Heart right ventricle (tissue), 16 donors: ENCODE measurements around the gene CDH23. TPM values are rescaled to one million over a fixed set of nuclear protein-coding genes. Genes with fewer than 3 reads are reported as not detected.

ENCODE experiments used
- ATAC-seq, 8 donors: fragments of 200-7000 bp; cut with Tn5 transposase; one replicate each; pipeline ENCODE4 v1.9.1; 2020; ENCODE audit warnings: mild to moderate bottlenecking in 8 of 8, moderate library complexity in 8 of 8, moderate number of reproducible peaks in 1 of 8
- DNase-seq, 2 donors: peaks; one replicate each; pipeline ENCODE4 v3.0.0-alpha.2; 2020
- H3K27ac ChIP-seq, 10 donors: fragments of 200-600 bp; sonication (generic) in 2 of 10; one replicate each; pipeline versions ENCODE4 v1.5.0 to v1.8.0; 2020 to 2022; ENCODE audit warnings: mild to moderate bottlenecking in 3 of 10
- H3K27me3 ChIP-seq, 7 donors: fragments of 200-600 bp; one replicate each; pipeline ENCODE4 v1.8.0; 2021 to 2022; ENCODE audit warnings: mild to moderate bottlenecking in 2 of 7
- H3K36me3 ChIP-seq, 9 donors: fragments of 200-600 bp; sonication (generic) in 1 of 9; one replicate each; pipeline versions ENCODE4 v1.5.0 to v1.8.0; 2020 to 2022; ENCODE audit warnings: mild to moderate bottlenecking in 2 of 9
- H3K4me1 ChIP-seq, 9 donors: fragments of 200-600 bp; sonication (generic) in 1 of 9; one replicate each; pipeline versions ENCODE4 v1.5.0 to v1.8.0; 2020 to 2022; ENCODE audit warnings: mild to moderate bottlenecking in 4 of 9
- H3K4me3 ChIP-seq, 10 donors: fragments of 200-600 bp; sonication (generic) in 2 of 10; one replicate each; pipeline versions ENCODE4 v1.5.0 to v1.8.0; 2020 to 2022; ENCODE audit warnings: mild to moderate bottlenecking in 7 of 10, moderate library complexity in 2 of 10
- H3K9me3 ChIP-seq, 11 donors: fragments of 200-600 bp in 10 of 11; sonication (generic) in 2 of 11; one replicate each; pipeline versions ENCODE4 v1.5.0 to v1.8.0; 2013 to 2022; ENCODE audit warnings: mild to moderate bottlenecking in 2 of 11, control low read depth in 1 of 11, moderate library complexity in 1 of 11
- CTCF ChIP-seq, 9 donors: fragments of 200-600 bp; sonication (generic) in 2 of 9; IDR thresholded peaks; one replicate each; pipeline versions ENCODE4 v1.5.0 to v1.8.0; 2021 to 2022; ENCODE audit warnings: antibody characterized with exemption in 9 of 9, mild to moderate bottlenecking in 5 of 9, moderate library complexity in 1 of 9
- WGBS, 2 donors: extraction: QIAGEN DNeasy Blood & Tissue Kit; methylation state at CpG; one replicate each; pipeline ENCODE4 v1.1.7; 2013; ENCODE audit warnings: inconsistent platforms in 1 of 2; 5-methylcytosine and 5-hydroxymethylcytosine counted together
- intact Hi-C, 10 donors: fragments of 100-400 bp; cut with DNase I; formaldehyde crosslinking; loops; one replicate each; pipeline versions ENCODE4 v1.11.1 to v1.14.2; 2022
- polyA plus RNA-seq, 2 donors: library from polyadenylated mRNA; stranded (reverse); fragments of 200-250 nt; gene quantifications; one replicate each; pipeline ENCODE4 v1.2.3, GENCODE V29; 2013
- total RNA-seq, 10 donors: library from RNA; stranded (reverse); fragmentation: NEBNext Ultra II Directional in 3 of 10; extraction: Animal tissue kit (Norgen Biotek cat#: 25700) in 3 of 10; gene quantifications; one replicate each; pipeline versions ENCODE4 v1.2.1 to v1.2.4, GENCODE V29; 2021 to 2023
- donor health status: Arrhythmogenic right ventricular cardiomyopathy.
- donor health status: ischemic (EF 13 %, LVEDD 7.1; RV severe dilation, severe dysfunction).
- donor health status: healthy with polysubstance abuse.
- donor health status: DM: no; HTN: yes; CAD: no.
- donor health status: DM: no; HTN: no; CAD: no.
- donor health status: ischemic (EF 25% LVEDD 6.9; RV normal size, moderate dysfunction).
- donor health status: ischemic (EF 25% LVEDD 5.7; RV mildly dilated, moderate dysfunction).
- donor health status: healthy.
- donor health status: DM: yes; HTN: yes; CAD: no.
- donor health status: Ischemic cardiomyopathy.
- donor health status: ischemic (EF 35%, LVEDD 5.7; RV mildly dilated, moderate dysfunction).
- donor health status: nonischemic (EF 11% LVEDD 7.7; RV severe dilation, severe dysfunction).
- donor health status: DM: yes; HTN: yes; CAD: no.
- donor health status: PGD.
- donor health status: ischemic (EF 29% LVEDD 5.4; RV normal size, mild dysfunction).
- donor health status: nonischemic (EF 23%, LVEDD 6.1; RV moderate dilation, normal function).

CDH23 gene
- total and polyA plus RNA-seq, 12 donors, result 1.1 to 7.7 (median 4.6) TPM

- H3K27ac ChIP-seq, result no peak overlapping the region
- peaks cover 0 to 8% (median 0%) of the 10 kb centered on the region in 7 donors for H3K27me3 ChIP-seq
- no peak overlapping the region for H3K4me3 ChIP-seq
- intact Hi-C loops, result loop anchor here in 8 of 10 donors (5.0 to 10.0 kb wide), 5 partner anchors 428 to 501 kb away; partner anchors contain the start of gene SLC29A3 (in 4 of the 8)
- no peak for TF ChIP-seq CTCF (IDR thresholded peaks at IDR 0.05)
- WGBS, 2 donors, result 59 to 61% methylated on average over 11 of the region's 11 CpGs
- H3K4me1 ChIP-seq, result peaks cover 13 to 42% (median 21%) of the 10 kb centered on the region in 9 donors
- no peaks in the 10 kb centered on the region for H3K9me3 ChIP-seq
- H3K36me3 ChIP-seq, result peaks cover 0 to 49% (median 22%) of the 10 kb centered on the region in 9 donors
- ATAC-seq (peak in 5 of 8 donors; percentile 1 to 14 (median 10)), DNase-seq (no peak)
These were observed 416.3 kb downstream of the CDH23 start for GRCh38 chr10:71812913-71813590.

GRCh38 chr10:71814922-71815411 is 418.2 kb downstream of the CDH23 start:
- H3K9me3 ChIP-seq, result no peaks in the 10 kb centered on the region
- H3K36me3 ChIP-seq, result peaks cover 0 to 68% (median 36%) of the 10 kb centered on the region in 9 donors
- TF ChIP-seq CTCF (IDR thresholded peaks at IDR 0.05), result no peak
- no peak for DNase-seq
- 91 to 92% methylated on average over 26 of the region's 26 CpGs for WGBS, 2 donors
- H3K4me1 ChIP-seq, result peaks cover 16 to 57% (median 39%) of the 10 kb centered on the region in 9 donors
- intact Hi-C loops, result loop anchor here in 8 of 10 donors (5.0 to 10.0 kb wide), 6 partner anchors 43 to 503 kb away; partner anchors contain the start of genes SLC29A3 (in 4 of the 8) and VSIR (in 1 of the 8)
- H3K27me3 ChIP-seq, result no peaks in the 10 kb centered on the region
- ATAC-seq, result no peak
- no peak overlapping the region for H3K4me3 ChIP-seq
- H3K27ac ChIP-seq, result no peak overlapping the region

- Histone ChIP-seq H3K4me1 (peaks cover 16 to 57% (median 39%) of the 10 kb centered on the region in 9 donors), H3K9me3 (no peaks in the 10 kb centered on the region), H3K27me3 (no peaks in the 10 kb centered on the region), H3K36me3 (peaks cover 0 to 74% (median 42%) of the 10 kb centered on the region in 9 donors), H3K27ac (peak overlapping the region in 4 of 10 donors; percentile 4 to 86 (median 50)), H3K4me3 (no peak overlapping the region)
- ATAC-seq (no peak), DNase-seq (no peak)
- TF ChIP-seq CTCF (IDR thresholded peaks at IDR 0.05), result no peak
- intact Hi-C loops, result loop anchor here in 6 of 10 donors (5.0 to 10.0 kb wide), 3 partner anchors 43 to 501 kb away; partner anchors contain the start of genes SLC29A3 (in 3 of the 6) and VSIR (in 1 of the 6)
- 75 to 83% methylated on average over 15 of the region's 15 CpGs for WGBS, 2 donors
These were observed 418.9 kb downstream of the CDH23 start for GRCh38 chr10:71815515-71816130.

GRCh38 chr10:71816421-71816851 is 419.7 kb downstream of the CDH23 start:
- no peak for TF ChIP-seq CTCF (IDR thresholded peaks at IDR 0.05)
- WGBS, 2 donors, result 74 to 76% methylated on average over 12 of the region's 12 CpGs
- Histone ChIP-seq H3K27ac (peak overlapping the region in 4 of 10 donors; percentile 58 to 86 (median 79)), H3K36me3 (peaks cover 0 to 82% (median 50%) of the 10 kb centered on the region in 9 donors), H3K9me3 (no peaks in the 10 kb centered on the region), H3K27me3 (no peaks in the 10 kb centered on the region), H3K4me3 (no peak overlapping the region), H3K4me1 (peaks cover 16 to 57% (median 39%) of the 10 kb centered on the region in 9 donors)
- DNase-seq, result no peak
- intact Hi-C loops, result loop anchor here in 6 of 10 donors (5.0 to 10.0 kb wide), 3 partner anchors 44 to 502 kb away; partner anchors contain the start of genes SLC29A3 (in 3 of the 6) and VSIR (in 1 of the 6)
- ATAC-seq, result no peak
